VCaP (cell line): ENCODE results near the gene SUPT6H.

ENCODE experiments used
- H3K27ac ChIP-seq: fragments of 450-650 bp; 2 replicates; pipeline ENCODE4 v1.5.1; 2017
- CTCF ChIP-seq: fragments of 450-650 bp; conservative IDR thresholded peaks from 2 replicates; pipeline ENCODE4 v1.5.1; 2017; ENCODE audit warnings: mild to moderate bottlenecking, moderate library complexity

SUPT6H gene

DNA sequence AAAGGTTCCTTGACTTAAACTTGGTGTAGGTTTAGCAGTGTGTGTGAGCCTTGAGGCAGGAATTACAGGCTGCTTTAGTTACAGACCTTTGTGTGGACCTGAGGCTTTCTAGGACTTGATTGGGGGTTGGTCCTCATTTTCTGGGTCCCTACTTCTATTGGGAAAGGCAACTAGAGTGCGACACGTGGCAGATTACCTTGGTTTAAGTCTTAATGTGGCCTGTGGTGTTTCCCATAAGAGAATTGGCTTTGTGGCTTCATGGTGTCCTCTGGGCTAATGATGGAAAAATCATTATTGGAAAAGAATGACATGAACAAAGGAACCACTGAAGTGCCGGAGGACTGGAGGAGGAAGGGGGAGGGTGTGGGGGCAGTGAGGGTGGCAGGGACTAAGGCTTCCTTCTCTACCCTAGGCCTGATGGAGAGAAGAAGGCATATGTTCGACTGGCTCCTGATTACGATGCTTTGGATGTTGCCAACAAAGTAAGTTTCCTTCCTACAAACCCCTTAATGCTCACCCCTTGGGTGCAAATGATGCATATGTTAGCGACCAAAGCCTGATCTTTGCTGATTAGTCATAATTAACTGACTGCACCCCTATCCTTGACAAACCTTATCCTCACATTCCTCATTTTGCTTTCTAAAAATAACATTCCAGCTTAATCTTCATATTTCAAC lies 61.3 kb downstream of the SUPT6H start:
- peak overlapping the region; percentile 100 for H3K27ac ChIP-seq

GRCh38 chr17:28723836-28724499 lies 62.0 kb downstream of the SUPT6H start:
- H3K27ac ChIP-seq, result peak overlapping the region; percentile 100

More for the DNA sequence above, 61.3 kb downstream of the SUPT6H start:
- no peak for TF ChIP-seq CTCF

DNA sequence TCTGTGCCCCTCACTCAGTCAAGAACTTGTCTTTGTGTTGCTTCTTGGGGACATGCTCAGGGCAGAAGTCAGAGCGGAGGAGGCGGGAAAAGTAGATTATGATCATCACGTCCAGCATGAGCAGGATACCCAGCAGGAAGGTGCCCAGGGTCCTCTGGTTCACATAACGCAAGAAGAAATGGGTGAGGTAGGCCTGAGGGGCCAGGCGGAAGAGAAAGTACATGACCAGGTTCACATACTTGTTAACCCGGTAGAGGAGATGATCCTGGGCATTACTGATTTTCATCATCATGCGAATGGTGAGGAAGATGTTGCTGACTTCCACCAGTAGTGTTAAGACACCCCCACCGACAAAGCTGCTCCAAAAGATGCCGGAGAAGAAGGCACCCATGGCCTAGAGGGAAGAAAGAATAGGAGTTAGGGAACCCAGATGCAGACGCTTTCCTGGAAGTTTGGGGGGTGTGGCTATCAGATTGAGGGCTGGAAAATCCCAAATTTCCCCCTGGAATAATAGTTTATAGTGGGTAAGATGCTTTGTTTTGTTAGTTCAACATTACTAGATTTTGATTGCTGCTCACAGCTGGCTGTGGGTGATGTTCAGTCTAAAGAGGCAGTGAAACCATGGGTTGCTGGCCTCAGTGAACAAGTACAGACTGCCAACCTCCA lies 62.6 kb downstream of the SUPT6H start:
- H3K27ac ChIP-seq, result peak overlapping the region; percentile 100

DNA sequence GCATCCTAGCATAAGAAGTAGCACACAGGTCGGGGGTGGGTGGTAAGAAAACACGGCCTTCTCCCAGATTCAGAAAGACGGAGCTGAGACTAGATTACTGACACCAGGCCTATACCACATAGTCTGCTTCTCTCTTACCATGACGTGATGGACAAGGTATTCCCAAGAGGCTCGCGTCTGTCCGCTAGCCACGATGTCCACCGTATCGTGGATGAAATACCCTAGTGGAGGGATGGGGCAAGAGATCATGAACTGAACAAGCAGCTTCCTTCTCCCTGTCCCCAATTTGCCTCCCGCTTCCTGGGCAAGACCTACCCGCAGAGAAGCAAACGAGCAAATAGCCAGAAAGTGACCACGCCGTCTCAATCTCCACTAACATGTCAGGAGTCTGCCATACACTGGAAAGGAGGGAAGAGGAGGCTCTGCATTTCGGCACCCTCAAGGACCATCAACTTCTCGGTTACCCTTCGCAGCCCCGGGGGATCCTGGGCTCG lies 63.2 kb downstream of the SUPT6H start:
- TF ChIP-seq CTCF, result peak; percentile 32
- H3K27ac ChIP-seq, result peak overlapping the region; percentile 100

More for the DNA sequence above, 62.6 kb downstream of the SUPT6H start:
- no peak for TF ChIP-seq CTCF

DNA sequence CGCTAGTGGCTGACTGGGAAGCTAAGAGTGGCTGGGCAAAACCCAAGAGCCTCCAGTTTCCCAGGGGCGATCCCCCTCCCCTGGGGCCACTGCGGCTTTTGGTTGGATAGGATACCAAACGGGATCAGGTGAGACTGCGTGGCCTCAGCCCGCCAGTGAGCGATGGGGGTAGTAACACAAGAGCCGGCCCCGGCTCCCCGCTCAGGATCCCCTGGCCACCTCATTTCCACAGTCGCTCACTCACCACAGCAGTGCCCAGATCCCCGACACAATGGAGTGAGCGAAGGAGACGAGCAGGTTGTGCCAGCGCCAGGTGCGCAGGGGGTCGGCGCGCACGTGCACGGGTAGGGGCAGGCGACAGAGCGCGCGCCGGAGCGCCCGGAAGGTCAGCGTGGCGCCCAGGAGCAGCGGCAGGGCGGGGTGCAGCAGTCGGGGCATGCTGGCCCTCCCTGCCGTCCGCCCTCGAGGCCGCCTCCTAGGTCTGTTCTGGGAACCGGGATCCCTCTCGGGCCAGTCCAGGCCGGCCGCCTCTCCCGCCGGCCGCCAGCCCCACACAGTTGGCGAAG lies 63.7 kb downstream of the SUPT6H start:
- no peak for TF ChIP-seq CTCF
- peak overlapping the region; percentile 100 for H3K27ac ChIP-seq

- TF ChIP-seq CTCF, result no peak
- peak within 1 kb of the TSS; percentile 100 for H3K27ac ChIP-seq
These were observed 64.2 kb downstream of the SUPT6H start, which contains the start of gene TLCD1 for GRCh38 chr17:28726226-28726626. Gene TLCD1, minus strand, starts transcription at chr17:28726233. Its CDS starts 136 bp downstream, at chr17:28726097.

GRCh38 chr17:28726627-28727491 lies 64.9 kb downstream of the SUPT6H start:
- peak overlapping the region; percentile 100 for H3K27ac ChIP-seq
- TF ChIP-seq CTCF, result peak; percentile 100
